OCI-M1 (cell line): ENCODE results near the gene INPP5A.

Experiments used
- DNase-seq: peaks from one replicate; lab custom pipeline; 2025; lab: John Stamatoyannopoulos, UW

Gene INPP5A

DNA sequence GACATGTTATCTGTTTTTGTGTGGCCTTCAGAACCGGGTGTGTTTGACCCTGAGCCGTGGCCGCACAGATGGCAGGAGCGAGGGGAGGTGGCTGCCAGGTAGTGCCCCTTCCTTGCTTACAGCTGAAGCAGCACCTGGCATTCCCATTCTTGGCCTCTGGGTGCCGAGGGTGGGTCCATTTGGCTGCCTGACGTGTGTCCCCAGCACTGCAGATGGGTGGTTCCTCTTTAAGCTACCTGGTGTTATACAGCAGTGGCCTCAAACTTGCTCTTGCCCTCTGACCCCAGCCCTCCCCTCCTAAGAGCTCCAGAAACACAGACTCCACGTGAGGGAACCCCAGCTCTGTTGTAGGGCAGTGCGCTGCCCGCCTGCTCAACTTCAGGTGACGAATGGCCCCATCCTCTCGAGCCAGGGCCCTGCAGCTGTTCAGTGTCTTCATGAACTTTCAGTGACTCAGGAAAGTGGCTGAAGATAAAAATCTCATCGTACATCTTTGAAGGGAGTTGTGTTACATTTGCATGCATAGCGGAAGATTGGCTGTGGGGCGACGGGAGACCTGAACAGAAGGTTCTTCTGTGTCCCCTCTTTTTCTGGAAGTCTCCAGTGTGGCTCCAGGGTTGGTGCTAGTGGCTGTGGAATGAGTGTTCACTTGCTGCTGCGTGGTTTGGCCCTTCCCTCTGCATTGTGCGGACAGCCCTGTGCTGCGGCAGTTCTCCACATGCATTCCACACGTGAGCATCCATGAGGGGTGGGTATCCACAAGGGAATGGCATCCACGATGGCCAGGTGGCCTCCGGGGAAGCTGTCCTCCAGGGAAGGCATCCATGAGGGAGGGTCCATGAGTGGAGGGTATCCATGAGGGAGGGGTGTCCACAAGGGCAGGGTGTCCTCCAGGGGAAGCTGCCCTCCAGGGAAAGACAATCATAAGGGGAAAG is 91.6 kb downstream of the INPP5A start:
- no peak for DNase-seq

DNA sequence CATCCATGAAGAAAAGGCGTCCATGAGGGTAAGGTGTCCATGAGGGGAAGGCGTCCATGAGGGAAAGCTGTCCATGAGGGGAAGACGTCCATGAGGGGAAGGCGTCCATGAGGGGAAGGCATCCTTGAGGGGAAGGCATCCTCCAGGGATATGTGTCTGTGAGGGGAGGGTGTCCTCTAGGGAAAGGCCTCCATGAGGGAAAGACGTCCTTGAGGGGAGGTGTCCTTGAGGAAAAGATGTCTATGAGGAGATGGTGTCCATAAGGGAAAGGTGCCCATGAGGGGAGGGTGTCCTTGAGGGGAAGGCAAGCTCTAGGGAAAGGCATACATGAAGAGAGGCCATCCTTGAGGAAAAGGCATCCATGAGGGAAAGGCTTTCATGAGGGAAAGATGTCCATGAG is 92.6 kb downstream of the INPP5A start:
- DNase-seq, result no peak

DNA sequence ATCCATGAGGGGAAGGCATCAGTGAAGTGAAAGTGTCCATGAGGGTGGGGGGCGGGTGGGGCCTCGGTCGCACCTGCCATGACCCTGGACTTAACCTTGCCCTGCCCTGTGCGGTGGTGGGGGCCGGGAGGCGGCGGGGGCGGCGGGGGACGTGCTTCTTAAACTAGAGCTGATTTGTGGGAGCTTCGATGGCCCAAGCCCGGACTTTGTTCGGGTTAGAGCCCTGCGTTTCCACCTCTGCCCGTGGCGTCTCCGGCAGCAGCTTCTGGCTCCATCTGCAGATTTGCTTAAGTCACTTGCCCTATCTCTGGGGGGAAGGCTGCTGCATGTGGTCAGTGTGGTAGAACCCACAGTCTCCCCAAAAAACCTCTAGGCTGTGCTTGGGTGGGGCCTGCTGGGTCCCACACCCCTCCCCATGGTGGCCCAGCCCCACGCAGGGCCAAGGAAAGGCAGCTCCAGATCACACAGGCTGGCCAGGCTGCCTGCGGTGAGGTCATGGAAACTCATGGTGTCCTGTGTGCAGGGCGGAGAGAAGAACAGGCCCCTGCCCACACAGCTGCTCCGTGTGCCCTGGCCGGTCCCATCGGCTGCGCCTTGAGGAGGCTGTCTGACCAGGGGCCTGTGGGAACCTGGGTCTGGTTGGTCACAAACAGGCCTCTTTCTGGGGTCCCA is 93.2 kb downstream of the INPP5A start:
- no peak for DNase-seq

- no peak for DNase-seq
Measured at GRCh38 chr10:132631338-132631735, 93.8 kb downstream of the INPP5A start.

- DNase-seq, result no peak
Measured at GRCh38 chr10:132632091-132632561, 94.5 kb downstream of the INPP5A start.

DNA sequence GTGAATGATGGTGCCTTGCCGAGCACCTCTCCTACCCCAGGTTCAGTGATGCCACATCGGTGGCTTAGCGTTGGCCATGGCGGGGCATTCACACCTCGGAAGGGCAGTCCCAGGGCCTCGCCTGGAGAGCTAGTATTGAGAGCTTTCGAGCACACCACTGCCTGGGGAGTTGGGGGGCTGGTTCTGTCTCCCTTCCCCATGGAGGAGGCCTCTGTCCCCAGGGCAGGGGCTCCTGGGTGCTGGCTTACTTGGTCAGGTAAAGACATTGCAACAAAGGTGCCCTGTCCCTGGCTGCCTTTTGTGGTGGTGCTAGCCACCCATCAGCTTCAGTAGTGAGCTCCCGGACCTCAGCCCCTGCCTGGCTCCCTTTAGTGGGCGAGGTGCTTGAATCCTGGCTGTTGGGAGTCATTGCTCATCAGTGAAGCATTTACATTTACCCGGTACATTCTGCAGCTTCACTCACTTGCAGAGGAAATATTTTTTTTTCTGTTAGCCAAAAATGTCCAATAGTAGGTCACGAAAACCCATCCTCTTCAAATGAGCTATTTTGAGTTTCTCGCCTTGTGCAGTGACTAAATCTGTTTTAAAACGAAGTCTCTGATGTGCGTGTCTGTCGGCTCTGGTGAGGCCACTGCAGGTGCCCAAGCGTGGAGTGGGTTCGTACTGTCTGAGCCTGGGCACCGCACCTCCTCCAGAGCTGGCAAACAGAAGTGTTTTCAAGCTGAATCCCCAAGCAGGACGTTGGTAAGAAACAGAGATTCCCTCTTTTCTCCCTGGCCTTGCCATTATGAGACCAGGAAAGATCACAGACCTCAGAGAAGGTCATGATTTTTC is 95.5 kb downstream of the INPP5A start:
- DNase-seq, result no peak

- no peak for DNase-seq
Measured at GRCh38 chr10:132634241-132634946, 96.8 kb downstream of the INPP5A start.

- DNase-seq, result no peak
Measured at GRCh38 chr10:132634947-132635271, 97.3 kb downstream of the INPP5A start.

- no peak for DNase-seq
Measured at GRCh38 chr10:132636358-132636757, 98.8 kb downstream of the INPP5A start.

DNA sequence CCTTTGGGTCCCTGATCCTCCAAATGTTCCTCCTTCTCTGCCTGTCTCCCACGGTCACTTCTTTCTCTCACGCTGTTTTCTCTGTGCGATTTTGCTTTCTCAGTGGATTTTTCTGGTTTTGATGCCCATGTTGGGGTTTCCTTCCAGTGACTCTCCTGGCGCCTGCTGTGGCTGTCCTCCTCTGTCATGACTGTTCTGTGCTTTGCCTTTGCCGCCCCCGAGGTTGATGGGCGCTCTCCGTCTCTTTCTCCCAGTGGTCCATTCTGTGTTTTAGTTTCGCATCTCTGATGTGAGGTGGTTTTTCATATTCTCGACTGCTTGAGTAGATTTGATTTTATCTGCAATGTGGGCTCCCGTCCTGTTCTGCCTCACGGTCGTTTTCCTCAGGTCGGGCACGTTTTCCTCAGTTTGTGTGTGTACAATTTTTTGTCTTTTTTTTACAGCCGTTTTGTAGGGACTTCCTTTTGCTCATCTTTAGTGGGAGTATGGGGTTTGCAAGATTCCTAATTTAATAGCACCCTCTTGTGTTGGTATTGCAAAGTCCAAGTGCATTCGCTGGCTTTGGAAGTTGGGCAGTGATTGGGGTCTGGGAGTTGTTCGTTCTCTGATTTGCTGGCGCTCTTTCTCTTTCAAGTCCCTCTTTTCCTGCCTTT is 100.0 kb downstream of the INPP5A start:
- peak; percentile 79 for DNase-seq

DNA sequence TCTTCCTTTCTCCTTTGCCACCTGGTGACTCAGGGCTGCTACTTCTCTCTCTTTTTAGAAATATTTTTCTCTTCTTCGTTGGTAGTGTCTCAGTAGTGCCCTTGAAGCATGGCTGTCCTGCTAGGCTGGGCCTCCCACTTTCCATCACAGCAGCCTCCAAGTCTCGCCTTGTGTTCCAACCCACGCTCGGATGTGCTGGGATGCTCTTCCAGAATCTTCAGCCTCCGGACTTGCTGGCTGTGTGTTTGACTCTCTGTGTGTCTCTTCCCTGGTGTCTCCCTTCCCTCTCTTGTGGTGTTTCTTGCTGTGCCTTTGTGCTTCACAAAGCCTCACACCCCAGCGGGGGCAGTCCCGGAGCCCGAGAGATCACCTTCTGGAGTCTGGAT is 100.5 kb downstream of the INPP5A start:
- DNase-seq, result no peak

DNA sequence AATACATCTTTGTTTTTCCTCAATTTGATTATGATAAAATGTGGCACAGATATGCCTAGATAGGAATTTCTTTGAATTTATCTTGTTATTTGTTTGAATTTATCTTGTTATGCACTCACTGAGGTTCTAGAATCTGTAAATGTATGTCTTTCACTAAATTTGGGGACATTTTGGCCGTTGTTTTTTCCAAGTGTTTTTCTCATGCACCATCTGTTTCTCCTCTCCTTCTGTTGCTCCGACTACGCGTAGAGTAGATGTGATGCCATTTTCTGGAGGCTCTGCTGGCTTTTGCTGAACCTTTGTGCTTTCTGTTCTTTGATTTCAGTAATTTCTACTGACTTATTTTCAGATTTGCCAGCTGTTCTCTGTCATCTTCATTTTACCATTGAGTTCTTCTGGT is 101.9 kb downstream of the INPP5A start:
- no peak for DNase-seq

GRCh38 chr10:132640326-132641125 is 102.9 kb downstream of the INPP5A start:
- DNase-seq, result no peak

- DNase-seq, result no peak
Measured at GRCh38 chr10:132641401-132641800, 103.8 kb downstream of the INPP5A start.

- DNase-seq, result no peak
Measured at GRCh38 chr10:132641966-132642731, 104.6 kb downstream of the INPP5A start.

DNA sequence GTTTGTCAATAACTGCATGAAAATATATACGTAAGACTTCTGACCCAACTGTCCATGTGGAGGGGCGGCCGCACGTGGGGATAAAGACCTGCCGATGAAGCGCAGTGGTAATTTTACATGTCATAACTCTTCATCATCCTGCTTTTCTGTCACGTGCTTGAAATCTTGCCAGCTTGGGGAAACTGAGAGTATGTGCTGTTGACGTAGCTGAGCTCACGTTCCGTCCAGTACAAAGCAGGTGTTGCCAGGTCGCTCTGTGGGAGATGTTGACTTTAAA is 105.1 kb downstream of the INPP5A start:
- DNase-seq, result no peak

DNA sequence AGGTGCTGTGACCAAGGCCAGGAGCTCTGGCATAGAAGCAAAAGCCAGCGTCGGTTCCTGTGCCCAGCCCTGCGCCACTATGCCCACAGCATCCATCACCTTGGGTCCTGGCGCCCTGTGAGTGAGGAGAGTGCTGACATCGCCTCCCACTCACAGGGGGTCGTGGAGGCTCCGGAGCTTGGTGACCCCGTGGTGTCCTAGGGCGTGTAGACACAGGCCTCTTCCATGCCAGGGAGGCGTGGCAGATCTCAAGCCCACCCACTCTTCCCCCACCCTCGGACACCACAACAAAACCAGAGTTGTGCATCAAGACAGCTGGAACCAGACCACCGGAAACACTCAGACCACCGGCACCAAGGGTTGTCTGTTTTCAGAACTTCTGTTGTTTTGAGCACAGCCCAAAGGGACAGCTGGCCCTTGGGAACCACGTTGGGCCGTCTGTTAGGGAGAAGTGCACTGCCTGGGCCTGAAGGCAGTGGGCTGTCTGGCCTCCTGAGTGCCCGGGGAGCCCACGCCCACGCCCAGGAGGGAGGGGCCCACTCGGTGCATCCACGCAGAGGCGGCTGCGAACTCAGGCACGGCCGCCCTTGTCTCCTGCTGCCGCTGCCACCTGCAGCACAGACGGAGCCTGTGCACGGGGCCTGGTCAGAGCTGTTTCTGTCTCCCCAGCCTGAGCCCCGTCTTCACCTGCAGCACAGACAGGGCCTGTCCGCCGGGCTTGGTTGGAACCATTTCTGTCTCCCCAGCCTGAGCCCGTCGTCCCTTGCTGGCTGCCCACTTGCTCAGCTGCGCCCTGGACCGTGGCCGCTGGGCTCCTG is 106.3 kb downstream of the INPP5A start:
- no peak for DNase-seq

- no peak for DNase-seq
Measured at GRCh38 chr10:132644527-132645246, 107.1 kb downstream of the INPP5A start.

GRCh38 chr10:132645247-132645530 is 107.6 kb downstream of the INPP5A start:
- no peak for DNase-seq
